ENCODE results near the gene AP1S2.

DNA sequence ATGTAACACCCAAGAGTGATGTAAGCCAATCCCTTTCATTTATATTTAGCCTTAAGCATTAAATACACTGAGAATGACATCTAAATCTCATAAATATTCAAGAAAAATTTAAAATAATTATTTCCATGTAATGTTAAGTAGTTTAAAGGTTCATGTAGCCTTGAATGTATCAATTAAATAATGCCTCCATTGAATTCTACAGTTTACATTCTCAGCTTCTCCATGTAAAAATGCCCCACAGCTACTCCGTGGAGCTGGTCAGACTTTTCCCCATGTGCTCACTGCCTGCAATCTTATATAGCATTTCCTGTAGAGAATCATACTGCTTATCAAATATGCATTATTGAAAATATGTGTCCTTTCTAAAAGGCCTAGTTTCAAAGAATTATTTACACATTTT, 25.4 kb downstream of the AP1S2 start:
- TF ChIP-seq, protein P1, sequence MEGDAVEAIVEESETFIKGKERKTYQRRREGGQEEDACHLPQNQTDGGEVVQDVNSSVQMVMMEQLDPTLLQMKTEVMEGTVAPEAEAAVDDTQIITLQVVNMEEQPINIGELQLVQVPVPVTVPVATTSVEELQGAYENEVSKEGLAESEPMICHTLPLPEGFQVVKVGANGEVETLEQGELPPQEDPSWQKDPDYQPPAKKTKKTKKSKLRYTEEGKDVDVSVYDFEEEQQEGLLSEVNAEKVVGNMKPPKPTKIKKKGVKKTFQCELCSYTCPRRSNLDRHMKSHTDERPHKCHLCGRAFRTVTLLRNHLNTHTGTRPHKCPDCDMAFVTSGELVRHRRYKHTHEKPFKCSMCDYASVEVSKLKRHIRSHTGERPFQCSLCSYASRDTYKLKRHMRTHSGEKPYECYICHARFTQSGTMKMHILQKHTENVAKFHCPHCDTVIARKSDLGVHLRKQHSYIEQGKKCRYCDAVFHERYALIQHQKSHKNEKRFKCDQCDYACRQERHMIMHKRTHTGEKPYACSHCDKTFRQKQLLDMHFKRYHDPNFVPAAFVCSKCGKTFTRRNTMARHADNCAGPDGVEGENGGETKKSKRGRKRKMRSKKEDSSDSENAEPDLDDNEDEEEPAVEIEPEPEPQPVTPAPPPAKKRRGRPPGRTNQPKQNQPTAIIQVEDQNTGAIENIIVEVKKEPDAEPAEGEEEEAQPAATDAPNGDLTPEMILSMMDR (IDR thresholded peaks at IDR 0.05; ENCODE audit: control extremely low read depth in 1 of 3, insufficient read depth in 1 of 3, low read depth in 1 of 3, low read length in 3 of 3): no peak
- TF ChIP-seq POLR2A (IDR thresholded peaks at IDR 0.05; ENCODE audit: control extremely low read depth in 1 of 2, low read depth in 2 of 2, low read length in 2 of 2): no peak; a peak in 1 of 3 replicates
- no peak for TF ChIP-seq BRCA1 (IDR thresholded peaks at IDR 0.05; ENCODE audit: low read depth, low read length)
- TF ChIP-seq TAF1 (IDR thresholded peaks at IDR 0.05; ENCODE audit: low read depth, low read length): no peak
- TF ChIP-seq EZH2 (IDR thresholded peaks at IDR 0.05; ENCODE audit: low read depth, low read length, severe bottlenecking): no peak
- no peak for TF ChIP-seq POU5F1 (IDR thresholded peaks at IDR 0.05; ENCODE audit: low read depth, low read length)
- TF ChIP-seq SUZ12 (IDR thresholded peaks at IDR 0.05; ENCODE audit: low read length): no peak
- no peak for TF ChIP-seq SIN3A (conservative IDR thresholded peaks at IDR 0.05 in 1 of 2, IDR thresholded peaks at IDR 0.05 in 1 of 2; ENCODE audit: low read depth in 1 of 2, low read length in 2 of 2)
- TF ChIP-seq SP1 (IDR thresholded peaks at IDR 0.05; ENCODE audit: low read depth, low read length): no peak
- TF ChIP-seq JUND (IDR thresholded peaks at IDR 0.05; ENCODE audit: low read length): no peak
